Chondrocyte (in vitro differentiated cells): ENCODE measurements around the gene CMIP. TPM values are rescaled to one million over a fixed set of nuclear protein-coding genes. Genes with fewer than 3 reads are reported as not detected.

Experiments
- DNase-seq: peaks from one replicate; pipeline ENCODE4 v3.0.0; 2021; ENCODE audit warnings: mixed read lengths, low spot score
- H3K27ac Mint-ChIP-seq: one replicate; pipeline ENCODE4 v1.8.0; 2021; ENCODE audit warnings: mild to moderate bottlenecking, moderate library complexity, mixed read lengths; ENCODE audit not compliant: unreplicated experiment
- H3K27me3 Mint-ChIP-seq: 2 replicates; pipeline ENCODE4 v1.8.0; 2021; ENCODE audit warnings: low read depth, mixed read lengths
- H3K36me3 Mint-ChIP-seq: 2 replicates; pipeline ENCODE4 v1.8.0; 2021; ENCODE audit warnings: low read depth, mixed read lengths
- H3K4me1 Mint-ChIP-seq: 2 replicates; pipeline ENCODE4 v1.8.0; 2021; ENCODE audit warnings: low read depth, mild to moderate bottlenecking, mixed read lengths
- H3K4me3 Mint-ChIP-seq: one replicate; pipeline ENCODE4 v1.8.0; 2021; ENCODE audit warnings: mild to moderate bottlenecking, moderate library complexity, mixed read lengths; ENCODE audit not compliant: unreplicated experiment
- H3K9me3 Mint-ChIP-seq: 2 replicates; pipeline ENCODE4 v1.8.0; 2021; ENCODE audit warnings: low read depth, mixed read lengths
- total RNA-seq: library from RNA; stranded (reverse); gene quantifications from 3 replicates; pipeline ENCODE4 v1.2.1, GENCODE V29; 2021
- TF ChIP-seq, protein P1 (sequence below): fragments of 200-600 bp; sonication (generic); IDR thresholded peaks from 2 replicates; pipeline ENCODE4 v1.5.0; 2021; ENCODE audit warnings: antibody characterized with exemption, mild to moderate bottlenecking, moderate library complexity

CMIP gene
- total RNA-seq, 1 donor from 2014 or later: 62.9 TPM

- Mint-ChIP-seq H3K4me1 (peaks cover 11% of the 10 kb centered on the region), H3K4me3 (no peak overlapping the region), H3K27me3 (no peaks in the 10 kb centered on the region), H3K9me3 (no peaks in the 10 kb centered on the region), H3K36me3 (no peaks in the 10 kb centered on the region), H3K27ac (no peak overlapping the region)
- DNase-seq: no peak
- TF ChIP-seq, protein P1, sequence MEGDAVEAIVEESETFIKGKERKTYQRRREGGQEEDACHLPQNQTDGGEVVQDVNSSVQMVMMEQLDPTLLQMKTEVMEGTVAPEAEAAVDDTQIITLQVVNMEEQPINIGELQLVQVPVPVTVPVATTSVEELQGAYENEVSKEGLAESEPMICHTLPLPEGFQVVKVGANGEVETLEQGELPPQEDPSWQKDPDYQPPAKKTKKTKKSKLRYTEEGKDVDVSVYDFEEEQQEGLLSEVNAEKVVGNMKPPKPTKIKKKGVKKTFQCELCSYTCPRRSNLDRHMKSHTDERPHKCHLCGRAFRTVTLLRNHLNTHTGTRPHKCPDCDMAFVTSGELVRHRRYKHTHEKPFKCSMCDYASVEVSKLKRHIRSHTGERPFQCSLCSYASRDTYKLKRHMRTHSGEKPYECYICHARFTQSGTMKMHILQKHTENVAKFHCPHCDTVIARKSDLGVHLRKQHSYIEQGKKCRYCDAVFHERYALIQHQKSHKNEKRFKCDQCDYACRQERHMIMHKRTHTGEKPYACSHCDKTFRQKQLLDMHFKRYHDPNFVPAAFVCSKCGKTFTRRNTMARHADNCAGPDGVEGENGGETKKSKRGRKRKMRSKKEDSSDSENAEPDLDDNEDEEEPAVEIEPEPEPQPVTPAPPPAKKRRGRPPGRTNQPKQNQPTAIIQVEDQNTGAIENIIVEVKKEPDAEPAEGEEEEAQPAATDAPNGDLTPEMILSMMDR: no peak
Measured at GRCh38 chr16:81629034-81629802, 184.6 kb downstream of the CMIP start.

DNA sequence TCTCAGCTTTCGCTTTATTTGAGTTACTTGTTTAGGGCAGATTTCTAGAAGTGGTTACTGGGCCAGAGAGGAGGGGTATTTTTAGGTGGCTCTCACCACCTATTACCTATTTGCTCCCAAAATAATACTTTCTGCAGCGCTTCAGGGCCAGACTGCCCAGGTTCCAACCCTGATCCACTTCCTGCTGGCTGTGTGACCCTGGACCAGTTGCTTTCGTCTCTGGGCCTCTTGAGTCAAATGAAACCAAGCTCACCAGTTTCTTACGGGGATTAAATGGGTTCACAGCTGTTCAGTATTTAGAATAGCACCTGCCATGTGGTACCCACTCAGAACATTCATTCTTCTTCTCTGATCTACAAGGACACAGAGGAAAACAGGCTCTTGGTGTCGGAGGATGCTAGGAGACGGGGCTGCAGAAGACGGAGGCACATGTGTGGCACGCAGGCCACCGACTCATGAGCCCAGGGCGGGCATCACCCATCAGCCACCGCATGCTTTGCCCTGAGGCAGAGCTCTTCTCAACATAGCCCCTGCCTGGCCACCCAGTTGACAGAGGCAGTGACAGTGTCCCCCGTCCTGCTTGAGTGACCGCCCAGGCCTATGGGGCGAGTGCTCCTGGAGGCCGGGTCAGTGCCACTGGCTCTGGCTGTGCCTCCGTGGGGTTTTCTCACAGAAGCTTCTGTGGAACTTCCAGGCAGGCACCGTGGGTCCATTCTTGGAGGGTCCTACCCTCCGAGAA lies 185.5 kb downstream of the CMIP start:
- Mint-ChIP-seq H3K4me3 (no peak overlapping the region), H3K4me1 (peaks cover 7% of the 10 kb centered on the region), H3K9me3 (no peaks in the 10 kb centered on the region), H3K27me3 (no peaks in the 10 kb centered on the region), H3K27ac (no peak overlapping the region), H3K36me3 (no peaks in the 10 kb centered on the region)
- TF ChIP-seq, protein P1: no peak
- DNase-seq: no peak

DNA sequence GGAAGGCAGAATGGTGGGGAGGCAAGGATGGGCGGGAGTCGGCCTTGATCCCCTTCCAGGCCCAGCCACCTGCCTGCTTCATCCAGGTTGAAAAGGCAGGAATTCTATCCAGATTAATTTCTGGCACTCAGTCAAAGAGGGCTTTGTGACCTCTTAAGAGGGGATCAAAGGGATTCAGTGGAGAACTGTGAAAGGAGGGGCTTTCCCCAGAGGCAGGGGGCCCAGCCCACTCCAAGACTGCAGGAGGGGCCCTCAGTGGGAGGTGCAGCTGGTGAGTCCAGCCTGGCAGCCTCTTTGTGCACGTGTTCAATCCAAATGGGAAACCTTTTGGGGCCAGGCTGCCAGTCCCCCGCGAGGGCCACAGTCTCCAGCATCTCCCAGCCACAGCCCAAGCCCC lies 186.0 kb downstream of the CMIP start:
- H3K27me3 Mint-ChIP-seq: no peaks in the 10 kb centered on the region

GRCh38 chr16:81632392-81633146 lies 188.0 kb downstream of the CMIP start:
- H3K9me3 Mint-ChIP-seq: no peaks in the 10 kb centered on the region
- H3K27ac Mint-ChIP-seq: no peak overlapping the region
- no peaks in the 10 kb centered on the region for H3K4me1 Mint-ChIP-seq
- H3K4me3 Mint-ChIP-seq: no peak overlapping the region
- H3K36me3 Mint-ChIP-seq: no peaks in the 10 kb centered on the region
- TF ChIP-seq, protein P1: no peak
- DNase-seq: no peak
- H3K27me3 Mint-ChIP-seq: no peaks in the 10 kb centered on the region

More for the DNA sequence above, 186.0 kb downstream of the CMIP start:
- no peak overlapping the region for H3K27ac Mint-ChIP-seq
- no peaks in the 10 kb centered on the region for H3K36me3 Mint-ChIP-seq
- H3K4me1 Mint-ChIP-seq: peaks cover 1% of the 10 kb centered on the region
- H3K4me3 Mint-ChIP-seq: no peak overlapping the region
- TF ChIP-seq, protein P1: no peak
- no peak for DNase-seq
- H3K9me3 Mint-ChIP-seq: no peaks in the 10 kb centered on the region

DNA sequence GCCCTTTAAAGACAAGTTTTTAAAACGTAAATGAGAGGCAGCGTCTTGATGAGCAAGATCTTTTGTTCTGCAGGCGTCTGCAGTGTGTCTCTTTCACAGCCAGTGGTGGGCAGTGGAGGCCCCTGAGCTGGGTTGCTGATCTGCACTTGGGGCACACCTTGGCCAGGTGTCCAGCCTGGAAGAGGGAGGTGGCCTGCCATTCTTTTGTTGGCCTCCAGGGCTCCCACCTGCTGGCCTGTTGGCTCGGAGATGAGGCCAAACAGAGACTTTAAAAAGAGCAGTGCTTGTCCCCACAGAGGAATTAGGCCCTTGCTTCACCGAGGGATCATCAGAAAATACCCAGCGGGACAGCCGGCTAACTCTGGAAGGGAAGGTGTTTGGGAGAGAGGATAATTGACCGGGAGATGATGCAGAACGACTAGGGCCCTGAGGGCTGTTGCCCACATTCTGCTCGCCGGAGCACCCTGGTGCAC lies 188.6 kb downstream of the CMIP start:
- H3K4me3 Mint-ChIP-seq: no peak overlapping the region
- H3K4me1 Mint-ChIP-seq: no peaks in the 10 kb centered on the region
- no peak overlapping the region for H3K27ac Mint-ChIP-seq
- no peaks in the 10 kb centered on the region for H3K36me3 Mint-ChIP-seq
- no peaks in the 10 kb centered on the region for H3K9me3 Mint-ChIP-seq
- no peak for DNase-seq
- no peaks in the 10 kb centered on the region for H3K27me3 Mint-ChIP-seq
- TF ChIP-seq, protein P1: peak; percentile 16
